Measurements from ENCODE around the gene ATP2A1. TPM values are rescaled to one million over a fixed set of nuclear protein-coding genes. Genes with fewer than 3 reads are reported as not detected.

ATP2A1 gene
- total and polyA plus RNA-seq, 9 donors = 0.15 to 2.5 (median 0.53) TPM

GRCh38 chr16:28843766-28844165 is 34.5 kb upstream of the ATP2A1 start:
- no peaks in the 10 kb centered on the region for H3K9me3 ChIP-seq
- peaks cover 2% of the 10 kb centered on the region for H3K4me1 ChIP-seq (ENCODE audit: insufficient read depth)
- intact Hi-C loops (cut with DNase I) = no loop called here
- H3K27ac ChIP-seq = no peak overlapping the region
- no peaks in the 10 kb centered on the region for H3K27me3 ChIP-seq
- no peaks in the 10 kb centered on the region for H3K36me3 ChIP-seq
- DNase-seq = no peak
- TF ChIP-seq EP300 (IDR thresholded peaks at IDR 0.05) (no peak), POLR2A (IDR thresholded peaks at IDR 0.05) (no peak), CTCF (IDR thresholded peaks at IDR 0.05) (no peak)
- no peak overlapping the region for H3K4me3 ChIP-seq
- 80 to 89% (median 87%) methylated on average over 12 of the region's 12 CpGs for WGBS, 3 donors

GRCh38 chr16:28844226-28844885 is 33.9 kb upstream of the ATP2A1 start:
- Histone ChIP-seq H3K27ac (no peak overlapping the region), H3K27me3 (no peaks in the 10 kb centered on the region), H3K4me3 (no peak overlapping the region), H3K9me3 (no peaks in the 10 kb centered on the region), H3K36me3 (no peaks in the 10 kb centered on the region), H3K4me1 (ENCODE audit: insufficient read depth) (peaks cover 2% of the 10 kb centered on the region)
- intact Hi-C loops (cut with DNase I) = no loop called here
- 84 to 87% (median 85%) methylated on average over 19 of the region's 19 CpGs for WGBS, 3 donors
- TF ChIP-seq CTCF (IDR thresholded peaks at IDR 0.05) (no peak), EP300 (IDR thresholded peaks at IDR 0.05) (no peak), POLR2A (IDR thresholded peaks at IDR 0.05) (no peak)
- peak in 1 of 5 donors; percentile 14 for DNase-seq

- Histone ChIP-seq H3K9me3 (no peaks in the 10 kb centered on the region), H3K4me1 (ENCODE audit: insufficient read depth) (peaks cover 2% of the 10 kb centered on the region), H3K36me3 (no peaks in the 10 kb centered on the region), H3K27ac (no peak overlapping the region), H3K27me3 (no peaks in the 10 kb centered on the region), H3K4me3 (peak overlapping the region; percentile 99)
- TF ChIP-seq CTCF (IDR thresholded peaks at IDR 0.05) (no peak), EP300 (IDR thresholded peaks at IDR 0.05) (no peak), POLR2A (IDR thresholded peaks at IDR 0.05) (no peak)
- WGBS, 3 donors = 27 to 46% (median 35%) methylated on average over 10 of the region's 10 CpGs
- intact Hi-C loops (cut with DNase I) = no loop called here
- DNase-seq = no peak
Observed at GRCh38 chr16:28845293-28845692, 33.0 kb upstream of the ATP2A1 start.

GRCh38 chr16:28845761-28846079 is 32.6 kb upstream of the ATP2A1 start:
- intact Hi-C loops (cut with DNase I) = loop anchor here in 2 of 4 donors (2.0 kb wide), 1 partner anchor 17 kb away; the partner anchor contains the start of gene SH2B1 (in 2 of the 2)
- peaks cover 2% of the 10 kb centered on the region for H3K4me1 ChIP-seq (ENCODE audit: insufficient read depth)
- H3K4me3 ChIP-seq = peak overlapping the region; percentile 99
- no peaks in the 10 kb centered on the region for H3K27me3 ChIP-seq
- H3K9me3 ChIP-seq = no peaks in the 10 kb centered on the region
- DNase-seq = no peak
- peak overlapping the region in 1 of 2 donors; percentile 82 for H3K27ac ChIP-seq
- TF ChIP-seq POLR2A (IDR thresholded peaks at IDR 0.05) = no peak
- no peak for TF ChIP-seq EP300 (IDR thresholded peaks at IDR 0.05)
- TF ChIP-seq CTCF (IDR thresholded peaks at IDR 0.05) = no peak
- 1 to 2% (median 1%) methylated on average over 12 to 16 of the region's 16 CpGs for WGBS, 3 donors
- H3K36me3 ChIP-seq = no peaks in the 10 kb centered on the region
